NCI-H2227 treated with DMSO at 0.1 percent for 48 hours (cell line): ENCODE data around the gene SNX7.
A peak's percentile ranks its signal among the peaks of the same experiment; 100 is the strongest.

Source experiments
- DNase-seq: peaks from one replicate; lab custom pipeline; 2025; lab: John Stamatoyannopoulos, UW

Gene SNX7

GRCh38 chr1:98661544-98662355 is at the start of gene SNX7:
Gene SNX7, plus strand, starts transcription at chr1:98661721. Its CDS starts 11 bp downstream, at chr1:98661732.
- DNase-seq = peak; percentile 73

GRCh38 chr1:98637316-98637715 is 24.2 kb upstream of the SNX7 start:
- no peak for DNase-seq

GRCh38 chr1:98638185-98638584 is 23.3 kb upstream of the SNX7 start:
- no peak for DNase-seq

- DNase-seq = no peak
These were observed 17.0 kb upstream of the SNX7 start for GRCh38 chr1:98644510-98644909.

- DNase-seq = no peak
These were observed 10.3 kb upstream of the SNX7 start for GRCh38 chr1:98651116-98651632.

GRCh38 chr1:98653123-98653522 is 8.4 kb upstream of the SNX7 start:
- DNase-seq = peak; percentile 35

GRCh38 chr1:98659879-98660278 is 1.6 kb upstream of the SNX7 start:
- no peak for DNase-seq

- peak; percentile 51 for DNase-seq
These were observed 479 bp upstream of the SNX7 start for GRCh38 chr1:98660940-98661543.

GRCh38 chr1:98662356-98662670 is 792 bp downstream of the SNX7 start:
- DNase-seq = peak; percentile 60

- DNase-seq = no peak
These were observed 7.2 kb downstream of the SNX7 start for GRCh38 chr1:98668733-98669132.

- no peak for DNase-seq
These were observed 8.1 kb downstream of the SNX7 start for GRCh38 chr1:98669355-98670296.

GRCh38 chr1:98672189-98672588 is 10.7 kb downstream of the SNX7 start:
- DNase-seq = peak; percentile 19

- no peak for DNase-seq
These were observed 12.7 kb downstream of the SNX7 start for GRCh38 chr1:98674075-98674781.

- DNase-seq = peak; percentile 66
These were observed 13.8 kb downstream of the SNX7 start for GRCh38 chr1:98675282-98675681.

GRCh38 chr1:98677288-98677687 is 15.8 kb downstream of the SNX7 start:
- no peak for DNase-seq

- DNase-seq = no peak
These were observed 20.3 kb downstream of the SNX7 start for GRCh38 chr1:98681812-98682211.

- no peak for DNase-seq
These were observed 26.7 kb downstream of the SNX7 start for GRCh38 chr1:98688110-98688739.

- no peak for DNase-seq
These were observed 29.1 kb downstream of the SNX7 start for GRCh38 chr1:98690576-98690975.

- DNase-seq = no peak
These were observed 31.0 kb downstream of the SNX7 start for GRCh38 chr1:98692482-98692881.

- no peak for DNase-seq
These were observed 31.9 kb downstream of the SNX7 start for GRCh38 chr1:98693385-98693784.

GRCh38 chr1:98696077-98696476 is 34.6 kb downstream of the SNX7 start:
- DNase-seq = no peak
